Neutrophil (primary cell): ENCODE data around the gene TMEM35A.

Experiments
- H3K27ac ChIP-seq: fragments of 200-600 bp; sonication (generic); 2 replicates; pipeline ENCODE4 v1.5.1; 2016; ENCODE audit warnings: mild to moderate bottlenecking, moderate library complexity
- H3K27me3 ChIP-seq: fragments of 200-600 bp; sonication (generic); 2 replicates; pipeline ENCODE4 v1.6.0; 2016; ENCODE audit warnings: mild to moderate bottlenecking
- H3K36me3 ChIP-seq: fragments of 200-600 bp; sonication (generic); 2 replicates; pipeline ENCODE4 v1.5.1; 2017
- H3K4me1 ChIP-seq, 2 experiments: fragments of 200-600 bp in 1 of 2; sonication (generic) in 1 of 2; 1 replicate in 1 of 2; 2 replicates in 1 of 2; pipeline versions ENCODE4 v1.5.1 to v1.6.1; 2013 to 2016; ENCODE audit warnings: low read depth in 1 of 2, low read length in 1 of 2, mild to moderate bottlenecking in 1 of 2, moderate library complexity in 1 of 2; ENCODE audit not compliant: control insufficient read depth in 1 of 2, insufficient read depth in 1 of 2
- H3K4me3 ChIP-seq, 2 experiments: fragments of 200-600 bp in 1 of 2; sonication (generic) in 1 of 2; 1 replicate in 1 of 2; 2 replicates in 1 of 2; pipeline ENCODE4 v1.5.1; 2013 to 2016; ENCODE audit warnings: low read depth in 1 of 2, low read length in 1 of 2, mild to moderate bottlenecking in 1 of 2, moderate library complexity in 1 of 2
- H3K9me3 ChIP-seq: fragments of 200-600 bp; sonication (generic); 2 replicates; pipeline ENCODE4 v1.5.1; 2016
- TF ChIP-seq, protein P1 (sequence below): fragments of 200-600 bp; sonication (generic); IDR thresholded peaks from 2 replicates; pipeline ENCODE4 v1.5.1; 2016; ENCODE audit warnings: antibody characterized with exemption

Gene TMEM35A

DNA sequence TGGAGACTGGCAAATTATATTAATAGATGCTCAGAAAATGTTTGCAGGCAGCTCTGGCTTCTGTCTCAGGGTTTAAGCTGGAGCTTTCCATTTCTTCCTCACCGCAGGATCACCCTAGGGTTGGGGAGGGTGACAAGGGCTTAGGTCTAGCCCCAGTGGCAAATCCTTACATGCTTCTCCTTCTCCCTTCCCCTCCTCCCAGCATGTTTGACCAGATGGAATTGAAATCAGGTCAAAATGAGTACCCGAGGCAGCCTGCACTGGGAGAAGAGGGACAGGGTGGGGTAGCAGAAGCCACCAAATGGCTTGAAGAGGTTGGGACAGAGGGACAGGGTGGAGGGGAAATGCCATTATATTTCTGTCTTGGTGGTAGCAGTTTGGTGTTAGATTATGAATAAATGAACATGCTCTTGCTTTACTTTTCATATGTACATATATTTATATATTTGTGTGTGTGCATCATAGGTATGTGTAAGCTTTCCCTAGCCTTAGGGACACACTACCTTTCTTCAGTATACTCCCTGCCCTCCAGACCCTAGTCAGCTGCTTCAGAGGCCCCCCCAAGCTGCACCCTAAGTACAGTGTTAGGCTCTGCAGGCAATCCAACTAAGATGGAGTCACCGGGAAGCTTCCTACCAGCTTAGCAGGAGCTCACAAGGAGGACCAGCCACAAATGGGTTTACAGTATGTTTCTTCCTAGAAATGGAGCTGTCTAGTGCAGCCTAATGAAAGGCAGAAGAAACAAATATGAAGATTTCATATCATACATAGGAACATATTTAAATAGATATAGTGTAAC, 1.8 kb downstream of the TMEM35A start:
- Histone ChIP-seq H3K9me3 (no peaks in the 10 kb centered on the region), H3K27me3 (peaks cover 46% of the 10 kb centered on the region), H3K4me1 (no peaks in the 10 kb centered on the region), H3K4me3 (no peak overlapping the region), H3K36me3 (no peaks in the 10 kb centered on the region), H3K27ac (no peak overlapping the region)
- TF ChIP-seq, protein P1, sequence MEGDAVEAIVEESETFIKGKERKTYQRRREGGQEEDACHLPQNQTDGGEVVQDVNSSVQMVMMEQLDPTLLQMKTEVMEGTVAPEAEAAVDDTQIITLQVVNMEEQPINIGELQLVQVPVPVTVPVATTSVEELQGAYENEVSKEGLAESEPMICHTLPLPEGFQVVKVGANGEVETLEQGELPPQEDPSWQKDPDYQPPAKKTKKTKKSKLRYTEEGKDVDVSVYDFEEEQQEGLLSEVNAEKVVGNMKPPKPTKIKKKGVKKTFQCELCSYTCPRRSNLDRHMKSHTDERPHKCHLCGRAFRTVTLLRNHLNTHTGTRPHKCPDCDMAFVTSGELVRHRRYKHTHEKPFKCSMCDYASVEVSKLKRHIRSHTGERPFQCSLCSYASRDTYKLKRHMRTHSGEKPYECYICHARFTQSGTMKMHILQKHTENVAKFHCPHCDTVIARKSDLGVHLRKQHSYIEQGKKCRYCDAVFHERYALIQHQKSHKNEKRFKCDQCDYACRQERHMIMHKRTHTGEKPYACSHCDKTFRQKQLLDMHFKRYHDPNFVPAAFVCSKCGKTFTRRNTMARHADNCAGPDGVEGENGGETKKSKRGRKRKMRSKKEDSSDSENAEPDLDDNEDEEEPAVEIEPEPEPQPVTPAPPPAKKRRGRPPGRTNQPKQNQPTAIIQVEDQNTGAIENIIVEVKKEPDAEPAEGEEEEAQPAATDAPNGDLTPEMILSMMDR = no peak

DNA sequence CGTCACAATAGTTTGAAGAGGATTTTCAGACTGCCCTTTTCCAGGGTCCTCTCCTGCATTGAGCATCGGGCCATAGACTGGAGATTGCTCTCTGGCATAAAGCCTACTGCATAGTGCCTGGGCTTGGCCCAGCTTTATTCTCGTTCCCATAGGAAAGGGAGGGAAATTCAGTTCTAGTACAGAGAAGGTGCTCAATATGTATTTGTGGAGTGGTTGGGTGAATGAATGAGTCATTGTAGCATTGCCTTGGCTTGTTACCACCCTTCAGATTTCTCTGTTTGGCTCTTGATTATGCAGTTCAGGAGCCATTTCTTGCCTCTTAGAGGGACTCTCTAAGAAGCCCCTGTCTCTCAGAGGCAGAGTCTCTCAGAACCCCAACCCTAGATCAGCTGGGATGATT, 2.6 kb downstream of the TMEM35A start:
- no peak overlapping the region for H3K4me3 ChIP-seq
- no peaks in the 10 kb centered on the region for H3K9me3 ChIP-seq
- TF ChIP-seq, protein P1 = no peak
- H3K4me1 ChIP-seq = no peaks in the 10 kb centered on the region
- H3K27me3 ChIP-seq = peaks cover 46% of the 10 kb centered on the region
- H3K36me3 ChIP-seq = no peaks in the 10 kb centered on the region
- H3K27ac ChIP-seq = no peak overlapping the region

DNA sequence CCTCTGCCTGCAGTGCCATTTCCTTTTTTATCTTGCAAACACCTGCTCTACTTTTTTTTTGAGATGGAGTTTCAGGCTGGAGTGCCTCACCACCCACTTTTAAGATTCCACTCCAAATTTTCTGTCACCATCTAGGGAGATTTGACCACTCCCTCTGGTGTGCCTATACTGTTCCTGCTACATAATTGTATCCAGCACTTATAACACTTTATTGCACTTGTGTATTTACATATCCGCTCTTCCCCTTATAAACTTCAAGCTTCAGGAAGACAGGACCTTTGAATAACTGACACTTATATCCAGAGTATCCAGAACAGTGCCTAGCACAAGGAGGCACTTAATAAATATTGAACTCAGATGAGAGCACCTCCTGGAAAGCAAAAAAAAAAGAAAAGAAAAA, 13.1 kb downstream of the TMEM35A start:
- H3K4me1 ChIP-seq = no peaks in the 10 kb centered on the region
- H3K27ac ChIP-seq = no peak overlapping the region
- TF ChIP-seq, protein P1 = no peak
- H3K9me3 ChIP-seq = no peaks in the 10 kb centered on the region
- H3K27me3 ChIP-seq = no peaks in the 10 kb centered on the region
- no peak overlapping the region for H3K4me3 ChIP-seq
- no peaks in the 10 kb centered on the region for H3K36me3 ChIP-seq

DNA sequence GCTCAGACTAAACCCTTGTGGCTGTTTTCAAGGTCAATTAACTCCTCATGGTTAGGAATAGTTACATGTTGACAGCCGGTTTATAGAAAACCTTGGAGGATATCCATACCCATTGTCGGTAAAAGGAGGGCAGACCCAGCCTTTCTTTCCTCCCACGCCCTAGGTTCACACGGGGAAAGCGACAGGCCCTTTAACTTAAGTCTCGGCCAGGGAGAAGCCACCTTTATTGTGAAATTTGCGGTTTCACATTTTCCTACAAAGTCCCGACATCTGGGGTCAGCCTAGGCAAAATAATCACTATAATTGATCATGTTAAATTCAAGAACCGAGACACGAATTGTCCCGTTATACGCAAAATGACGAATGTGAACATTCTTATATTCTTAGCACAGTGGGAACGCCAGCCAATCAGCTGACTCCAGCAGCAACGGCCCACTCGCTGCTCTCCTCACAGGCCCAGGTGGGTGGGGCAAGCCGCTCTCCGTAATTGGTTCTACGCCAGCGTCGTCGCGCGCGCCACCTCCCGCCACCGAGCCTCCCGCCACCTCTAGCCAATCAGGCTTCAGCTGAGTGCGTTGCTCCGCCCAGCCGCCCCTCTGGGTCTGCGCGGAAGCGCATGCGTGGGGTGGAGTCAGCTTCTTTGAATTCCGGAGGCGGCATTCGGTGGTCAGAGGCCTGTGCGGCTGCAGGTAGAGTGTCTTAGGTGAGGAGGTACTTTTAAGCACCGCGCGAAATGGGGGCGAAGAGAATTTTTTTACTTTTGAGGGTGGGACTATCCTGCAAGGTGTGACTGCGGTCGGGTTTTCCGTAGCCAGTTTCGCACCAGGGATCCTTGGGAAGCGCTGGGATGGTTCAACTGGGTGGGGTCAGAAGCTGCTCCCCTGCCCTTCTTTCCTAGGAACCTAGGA, 19.1 kb downstream of the TMEM35A start, which contains the start of gene CENPI:
Gene CENPI (plus strand): TSS at position 659 of the 908 bp plus-strand sequence. CDS start 2,867 bp downstream, outside the sequence.
- H3K27ac ChIP-seq = peak within 1 kb of the TSS; percentile 68
- H3K36me3 ChIP-seq = no peaks in the 10 kb centered on the region
- TF ChIP-seq, protein P1 = peak; percentile 26
- peak within 1 kb of the TSS; percentile 58 to 70 for H3K4me3 ChIP-seq
- H3K27me3 ChIP-seq = no peaks in the 10 kb centered on the region
- H3K4me1 ChIP-seq = peaks cover 5 to 15% of the 10 kb centered on the region in 2 experiments
- no peaks in the 10 kb centered on the region for H3K9me3 ChIP-seq

DNA sequence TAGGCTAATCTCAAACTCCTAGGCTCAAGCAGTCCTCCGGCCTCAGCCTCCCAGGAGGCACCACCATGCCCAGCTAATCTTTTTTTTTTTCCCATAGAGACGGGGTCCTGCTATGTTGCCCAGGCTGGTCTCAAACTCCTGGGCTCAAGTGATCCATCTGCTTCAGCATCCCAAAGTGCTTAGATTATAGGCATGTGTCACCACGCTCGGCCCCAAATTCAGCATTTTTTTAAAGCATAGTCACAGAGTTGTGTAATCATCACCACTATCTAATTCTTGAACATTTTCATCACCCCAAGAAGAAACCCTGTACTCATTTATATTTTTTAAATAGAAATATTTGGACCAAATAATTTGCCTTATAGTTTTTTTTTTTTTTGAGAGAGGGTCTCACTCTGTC, 29.6 kb downstream of the TMEM35A start:
- Histone ChIP-seq H3K9me3 (no peaks in the 10 kb centered on the region), H3K27ac (no peak overlapping the region), H3K4me3 (no peak overlapping the region), H3K4me1 (no peaks in the 10 kb centered on the region), H3K27me3 (no peaks in the 10 kb centered on the region), H3K36me3 (no peaks in the 10 kb centered on the region)
- TF ChIP-seq, protein P1 = no peak
